Measurements from ENCODE around the gene NME7. TPM values are rescaled to one million over a fixed set of nuclear protein-coding genes. Genes with fewer than 3 reads are reported as not detected.
A peak's percentile ranks its signal among the peaks of the same experiment; 100 is the strongest.
"Not testable (repeated sequence)": the region's sequence is repeated elsewhere in the genome, so short reads cannot be mapped to it uniquely, and the experiment has no call there.

Gene NME7
- total RNA-seq, 1 donor from 2014 or later = 15.0 TPM

DNA sequence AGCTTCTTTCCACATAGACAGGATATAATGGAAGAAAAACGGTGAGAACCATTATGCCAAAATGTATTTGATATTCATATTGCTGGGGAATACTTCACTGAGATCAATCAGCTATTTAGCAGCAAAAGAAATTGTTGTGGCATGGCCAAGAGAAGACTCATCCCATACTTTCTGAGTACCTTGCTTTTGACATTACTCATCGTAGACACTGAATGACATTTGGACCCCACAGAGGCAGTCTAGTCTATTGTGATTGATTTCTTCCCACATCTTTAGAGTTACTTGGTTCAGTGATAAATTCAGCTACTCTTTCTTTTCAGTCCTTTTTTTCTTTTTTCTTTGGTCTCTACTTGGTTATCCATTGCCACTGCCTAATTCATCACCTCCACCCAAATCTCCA, 239.0 kb downstream of the NME7 start:
- no peak for DNase-seq (ENCODE audit: low read depth in 2 of 2)

DNA sequence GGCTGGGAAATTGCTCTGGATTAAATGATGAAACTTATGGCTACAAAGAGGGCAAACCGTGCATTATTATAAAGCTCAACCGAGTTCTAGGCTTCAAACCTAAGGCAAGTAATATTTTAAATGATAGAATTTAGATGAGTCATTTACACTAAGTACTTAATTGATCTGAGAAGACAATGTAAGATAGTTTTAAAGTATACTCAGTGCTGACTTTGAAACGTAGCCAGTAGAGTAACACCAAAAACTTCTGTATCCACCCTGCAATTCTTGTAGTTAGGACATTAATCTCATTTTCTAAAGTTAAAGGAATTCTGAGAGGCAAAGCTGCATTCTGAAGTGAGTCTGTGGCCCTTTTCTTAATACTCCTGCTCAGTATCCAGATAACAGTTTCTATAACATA, 240.3 kb downstream of the NME7 start:
- DNase-seq (ENCODE audit: low read depth in 2 of 2) = no peak

DNA sequence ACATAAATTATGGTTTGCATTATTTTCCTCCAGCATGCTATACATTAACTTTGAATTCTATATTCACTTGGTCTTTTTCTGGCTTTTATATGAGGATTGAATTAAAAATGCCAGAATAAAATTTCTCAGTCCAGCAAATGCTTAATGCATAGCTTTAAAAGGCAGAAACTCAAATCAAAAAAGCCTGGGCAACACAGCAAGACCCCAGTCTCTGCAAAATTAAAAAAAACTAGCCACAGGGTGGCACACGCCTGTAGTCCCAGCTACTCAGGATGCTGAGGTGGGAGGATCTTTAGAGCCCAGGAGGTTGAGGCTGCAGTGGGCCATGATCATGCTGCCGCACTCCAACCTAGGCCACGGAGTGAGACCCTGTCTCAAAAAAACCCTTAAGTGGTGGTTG, 241.3 kb downstream of the NME7 start:
- DNase-seq (ENCODE audit: low read depth in 2 of 2) = no peak

DNA sequence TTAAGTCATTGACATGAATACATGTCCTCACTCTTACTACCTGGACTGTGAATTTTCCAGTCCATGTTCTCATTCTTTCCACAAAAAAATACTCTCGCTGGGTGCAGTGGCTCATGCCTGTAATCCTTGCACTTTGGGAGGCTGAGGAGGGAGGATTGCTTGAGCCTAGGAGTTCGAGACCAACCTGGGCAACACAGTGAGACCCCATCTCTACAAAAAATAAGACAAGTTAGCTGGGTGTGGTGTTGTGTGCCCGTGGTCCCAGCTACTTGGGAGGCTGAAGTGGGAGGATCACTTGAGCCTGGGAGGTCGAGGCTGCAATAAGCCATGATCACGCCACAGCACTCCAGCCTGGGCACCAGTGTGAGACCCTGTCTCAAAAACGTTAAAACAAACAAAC, 242.0 kb downstream of the NME7 start:
- not testable (repeated sequence) for DNase-seq (ENCODE audit: low read depth in 2 of 2)

GRCh38 chr1:169124459-169124858, 243.1 kb downstream of the NME7 start:
- DNase-seq (ENCODE audit: low read depth in 2 of 2) = no peak

GRCh38 chr1:169122976-169123375, 244.6 kb downstream of the NME7 start:
- DNase-seq (ENCODE audit: low read depth in 2 of 2) = no peak

- DNase-seq (ENCODE audit: low read depth in 2 of 2) = no peak
Measured at GRCh38 chr1:169121146-169121923, 246.3 kb downstream of the NME7 start.

GRCh38 chr1:169120066-169120465, 247.5 kb downstream of the NME7 start:
- no peak for DNase-seq (ENCODE audit: low read depth in 2 of 2)

DNA sequence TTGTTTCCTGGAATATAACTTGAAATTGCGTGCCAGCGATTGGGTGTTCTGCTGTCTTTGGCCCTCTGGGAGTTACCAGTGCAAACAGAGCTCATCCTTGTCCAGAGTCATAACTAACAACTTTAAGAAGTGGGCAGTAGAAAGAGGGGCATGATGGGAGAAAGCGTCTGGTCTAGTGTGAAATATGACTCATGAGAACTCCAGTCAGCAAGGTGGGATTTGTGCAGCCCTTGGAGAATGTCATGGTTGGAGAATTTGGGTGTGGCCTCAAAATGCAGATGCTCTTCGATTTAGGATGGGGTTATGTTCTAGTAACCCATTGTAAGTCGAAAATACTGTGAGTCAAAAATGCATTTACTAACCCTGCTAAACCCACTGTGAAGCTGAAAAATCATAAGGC, 248.2 kb downstream of the NME7 start:
- no peak for DNase-seq (ENCODE audit: low read depth in 2 of 2)

DNA sequence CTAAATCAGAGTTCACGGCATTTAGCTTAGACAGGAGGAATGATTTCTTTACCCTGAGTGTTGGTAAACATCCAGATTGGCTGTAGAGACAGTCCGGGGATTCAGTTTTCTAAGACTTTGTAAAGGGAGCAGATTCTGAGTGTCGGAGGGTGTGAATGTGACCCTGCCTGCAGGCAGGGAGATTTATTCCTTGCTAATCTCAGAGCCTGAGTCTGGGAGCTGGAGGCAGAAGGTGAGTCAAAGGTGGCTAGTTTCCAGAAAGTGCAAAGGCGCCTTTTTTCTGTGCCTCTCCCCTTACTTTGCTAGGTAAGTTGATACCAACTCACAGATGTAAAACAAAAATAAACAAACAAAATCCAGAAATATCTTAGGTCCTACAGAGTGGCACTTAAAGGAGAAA, 249.4 kb downstream of the NME7 start:
- DNase-seq (ENCODE audit: low read depth in 2 of 2) = no peak

GRCh38 chr1:169117599-169117998, 250.0 kb downstream of the NME7 start:
- no peak for DNase-seq (ENCODE audit: low read depth in 2 of 2)

GRCh38 chr1:169117014-169117413, 250.6 kb downstream of the NME7 start:
- DNase-seq (ENCODE audit: low read depth in 2 of 2) = no peak

DNA sequence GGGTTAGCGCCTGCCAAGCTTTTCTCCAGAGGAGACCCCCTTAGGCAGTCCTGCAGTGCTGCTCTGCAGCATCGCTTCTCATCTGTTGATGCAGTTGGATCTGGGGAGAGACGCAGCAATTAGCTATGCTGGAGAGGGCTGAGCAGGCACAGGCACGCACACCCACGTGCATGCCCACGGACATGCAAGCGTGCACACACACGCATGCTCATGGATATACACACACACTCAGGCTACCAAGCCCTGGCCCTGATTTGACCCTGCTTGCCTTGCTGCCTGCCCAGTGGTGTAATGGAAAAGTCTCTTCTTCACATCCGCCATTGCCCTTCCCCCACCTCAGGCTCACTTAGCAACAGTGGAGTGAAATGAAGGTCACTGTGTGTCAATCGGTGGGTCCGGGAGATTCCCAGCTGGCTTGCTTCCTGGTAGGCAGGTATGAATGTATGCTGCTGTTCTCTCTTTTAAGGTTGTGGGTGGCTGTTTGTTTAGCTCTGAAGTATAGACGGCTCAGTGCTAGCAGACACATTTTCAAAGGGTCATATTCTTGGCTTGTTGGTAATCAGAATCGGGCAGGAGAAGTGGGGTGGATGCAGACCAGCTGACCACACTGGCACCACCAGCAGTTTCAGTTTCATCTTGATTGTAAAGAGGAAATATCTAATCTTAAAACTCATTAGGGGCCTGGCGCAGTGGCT, 251.6 kb downstream of the NME7 start:
- DNase-seq (ENCODE audit: low read depth in 2 of 2) = peak; percentile 74 to 88

GRCh38 chr1:169113613-169114119, 253.9 kb downstream of the NME7 start:
- DNase-seq (ENCODE audit: low read depth in 2 of 2) = peak in 1 of 2 donors; percentile 80

DNA sequence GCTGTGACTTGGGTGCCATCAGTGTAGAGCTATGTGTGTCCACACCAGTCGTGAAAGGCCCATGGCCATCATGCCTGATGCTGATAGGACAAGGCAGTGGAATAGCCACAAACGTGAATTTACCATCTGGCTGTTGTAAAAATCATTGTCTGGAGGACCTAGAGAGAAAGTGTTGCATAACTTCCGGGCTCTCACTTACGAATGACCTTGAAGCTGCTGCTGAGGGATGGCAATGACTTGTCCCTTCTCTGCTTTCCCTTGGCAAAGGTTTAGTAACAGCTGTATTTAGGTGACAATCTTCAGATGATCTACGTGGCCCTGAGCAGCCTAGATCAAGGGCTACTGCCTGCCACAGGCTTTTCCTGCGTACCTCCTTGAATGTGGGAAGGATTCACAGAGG, 255.4 kb downstream of the NME7 start:
- no peak for DNase-seq (ENCODE audit: low read depth in 2 of 2)

- DNase-seq (ENCODE audit: low read depth in 2 of 2) = no peak
Measured at GRCh38 chr1:169111472-169111871, 256.1 kb downstream of the NME7 start.

DNA sequence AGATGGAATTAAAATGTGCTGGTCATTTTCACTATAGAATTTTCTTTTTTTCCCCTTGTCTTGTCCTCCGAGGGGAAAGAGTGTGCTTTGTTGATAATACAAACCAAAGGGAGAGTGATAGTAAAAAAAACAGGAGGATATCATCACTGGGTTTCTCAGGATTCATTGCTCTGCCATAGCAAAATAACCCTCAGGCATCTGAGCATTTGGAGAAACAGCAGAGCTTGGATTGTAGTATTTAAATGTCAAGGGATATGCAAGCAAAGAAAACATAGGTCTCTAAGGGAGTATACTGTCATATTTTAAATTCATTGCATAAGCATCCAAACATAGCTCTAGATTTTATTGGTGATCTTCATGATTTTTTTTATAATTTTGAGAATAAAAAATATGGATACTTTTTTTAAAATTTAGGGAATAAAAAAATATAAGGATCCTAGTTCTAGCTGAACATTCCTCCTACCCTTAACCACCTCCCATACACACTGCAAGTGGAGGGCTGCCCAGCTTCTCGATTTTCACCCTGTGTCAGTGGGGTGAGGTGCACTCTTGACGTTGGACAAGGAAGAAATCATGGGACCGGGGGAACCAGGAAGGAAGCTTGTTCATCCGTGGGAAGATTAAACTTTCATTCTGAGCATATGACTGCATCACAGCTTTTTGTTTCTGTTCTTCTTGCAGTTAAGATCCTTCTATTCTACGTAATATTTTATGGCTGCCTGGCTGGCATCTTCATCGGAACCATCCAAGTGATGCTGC, 256.7 kb downstream of the NME7 start:
- peak; percentile 9 to 72 for DNase-seq (ENCODE audit: low read depth in 2 of 2)

- DNase-seq (ENCODE audit: low read depth in 2 of 2) = no peak
Measured at GRCh38 chr1:169110236-169110635, 257.4 kb downstream of the NME7 start.

DNA sequence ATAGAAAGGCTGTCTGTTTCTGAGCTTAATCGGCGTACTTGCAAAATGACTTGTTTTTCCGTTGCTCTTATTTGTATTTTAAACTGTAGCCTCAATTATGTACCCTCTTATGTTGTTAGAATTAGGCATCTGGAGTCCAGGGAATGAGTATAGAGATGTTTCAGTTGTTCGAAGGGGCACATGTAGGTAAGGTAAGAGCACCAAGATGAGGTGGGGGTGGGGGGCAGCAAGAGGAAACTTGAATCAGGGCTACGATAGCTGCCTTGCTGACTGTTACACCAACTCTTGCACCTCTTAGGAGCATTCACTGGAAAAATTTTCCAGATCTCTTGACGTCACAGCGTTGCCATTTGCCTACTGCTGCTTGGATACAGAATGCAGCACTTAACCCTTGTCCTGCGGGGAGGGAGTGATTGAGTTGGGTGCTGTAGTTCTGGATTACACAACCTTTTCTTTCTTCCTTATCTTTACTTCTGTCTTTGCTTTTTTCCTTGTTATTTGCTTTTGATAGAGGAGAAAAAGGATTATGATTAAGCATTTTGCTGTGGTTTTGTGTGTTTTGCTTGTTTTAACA, 257.9 kb downstream of the NME7 start:
- peak; percentile 45 to 82 for DNase-seq (ENCODE audit: low read depth in 2 of 2)

GRCh38 chr1:169108863-169109560, 258.6 kb downstream of the NME7 start:
- peak in 1 of 2 donors; percentile 31 for DNase-seq (ENCODE audit: low read depth in 2 of 2)

- no peak for DNase-seq (ENCODE audit: low read depth in 2 of 2)
Measured at GRCh38 chr1:169108223-169108622, 259.4 kb downstream of the NME7 start.
